ENCODE results near the gene ITGA2B. TPM values are rescaled to one million over a fixed set of nuclear protein-coding genes. Genes with fewer than 3 reads are reported as not detected.
"Not testable (repeated sequence)": the region's sequence is repeated elsewhere in the genome, so short reads cannot be mapped to it uniquely, and the experiment has no call there.

Gene ITGA2B
- total RNA-seq, 2 donors from 2014 or later = 1.0 to 2.6 TPM

- Histone ChIP-seq H3K4me3 (peak within 1 kb of the TSS; percentile 71 to 82), H3K36me3 (peaks cover 7% of the 10 kb centered on the region), H3K27ac (peak within 1 kb of the TSS; percentile 84 to 92), H3K27me3 (no peaks in the 10 kb centered on the region), H3K9me3 (no peaks in the 10 kb centered on the region), H3K4me1 (peaks cover 0 to 18% of the 10 kb centered on the region in 2 donors)
- DNase-seq (ENCODE audit: low spot score) = peak; percentile 99
- no peak for TF ChIP-seq CTCF (IDR thresholded peaks at IDR 0.05)
These were observed 44.5 kb downstream of the ITGA2B start, which contains the start of gene GRN for GRCh38 chr17:44344939-44345453. GRN (plus strand) TSS chr17:44345302; CDS start chr17:44349165, 3,863 bp downstream.

- no peaks in the 10 kb centered on the region for H3K9me3 ChIP-seq
These were observed 45.8 kb downstream of the ITGA2B start for GRCh38 chr17:44343510-44344209.

GRCh38 chr17:44340553-44340952, 48.9 kb downstream of the ITGA2B start:
- not testable (repeated sequence) for H3K27ac ChIP-seq, H3K4me1 ChIP-seq

More at GRCh38 chr17:44343510-44344209, 45.8 kb downstream of the ITGA2B start:
- H3K36me3 ChIP-seq = no peaks in the 10 kb centered on the region
- H3K27ac ChIP-seq = no peak overlapping the region
- no peaks in the 10 kb centered on the region for H3K27me3 ChIP-seq
- TF ChIP-seq CTCF (IDR thresholded peaks at IDR 0.05) = no peak
- H3K4me3 ChIP-seq = no peak overlapping the region
- H3K4me1 ChIP-seq = peaks cover 0 to 18% of the 10 kb centered on the region in 2 donors
- DNase-seq (ENCODE audit: low spot score) = no peak

GRCh38 chr17:44338702-44339101, 50.7 kb downstream of the ITGA2B start:
- no peak overlapping the region for H3K27ac ChIP-seq
- no peaks in the 10 kb centered on the region for H3K36me3 ChIP-seq
- no peaks in the 10 kb centered on the region for H3K9me3 ChIP-seq
- no peak for TF ChIP-seq CTCF (IDR thresholded peaks at IDR 0.05)
- no peaks in the 10 kb centered on the region for H3K27me3 ChIP-seq
- H3K4me3 ChIP-seq = no peak overlapping the region
- DNase-seq (ENCODE audit: low spot score) = no peak
- H3K4me1 ChIP-seq = no peaks in the 10 kb centered on the region

More at GRCh38 chr17:44340553-44340952, 48.9 kb downstream of the ITGA2B start:
- H3K27me3 ChIP-seq; H3K4me3 ChIP-seq; H3K36me3 ChIP-seq; DNase-seq (ENCODE audit: low spot score); H3K9me3 ChIP-seq: not testable (repeated sequence)

GRCh38 chr17:44335968-44336367, 53.5 kb downstream of the ITGA2B start:
- TF ChIP-seq CTCF (IDR thresholded peaks at IDR 0.05) = no peak
- H3K4me3 ChIP-seq = no peak overlapping the region
- H3K4me1 ChIP-seq = peaks cover 0 to 7% of the 10 kb centered on the region in 2 donors
- DNase-seq (ENCODE audit: low spot score) = no peak
- no peaks in the 10 kb centered on the region for H3K36me3 ChIP-seq
- H3K27ac ChIP-seq = no peak overlapping the region
- H3K27me3 ChIP-seq = no peaks in the 10 kb centered on the region
- no peaks in the 10 kb centered on the region for H3K9me3 ChIP-seq

- H3K36me3 ChIP-seq = no peaks in the 10 kb centered on the region
- no peak overlapping the region for H3K4me3 ChIP-seq
- H3K4me1 ChIP-seq = peaks cover 0 to 9% of the 10 kb centered on the region in 2 donors
- no peak for TF ChIP-seq CTCF (IDR thresholded peaks at IDR 0.05)
- no peak overlapping the region for H3K27ac ChIP-seq
- H3K27me3 ChIP-seq = no peaks in the 10 kb centered on the region
- no peak for DNase-seq (ENCODE audit: low spot score)
- H3K9me3 ChIP-seq = no peaks in the 10 kb centered on the region
These were observed 53.9 kb downstream of the ITGA2B start for GRCh38 chr17:44335564-44335963.

Data from right atrium auricular region (tissue), 2 donors.